GM23338 (cell line): Measurements from ENCODE around the gene MYT1. TPM values are rescaled to one million over a fixed set of nuclear protein-coding genes. Genes with fewer than 3 reads are reported as not detected.

Experiments used
- ATAC-seq: fragments of 200-7000 bp; cut with Tn5 transposase; 3 replicates; pipeline ENCODE4 v1.9.1; 2020
- DNase-seq: peaks from one replicate; pipeline ENCODE4 v3.0.0-alpha.2; 2015; ENCODE audit warnings: low spot score
- H2AFZ ChIP-seq: fragments of 200-600 bp; sonication (generic); 2 replicates; pipeline ENCODE4 v1.8.0; 2016; ENCODE audit warnings: antibody characterized with exemption, mild to moderate bottlenecking, moderate library complexity
- H3F3A ChIP-seq: fragments of 200-600 bp; sonication (generic); replicated peaks from 2 replicates; pipeline ENCODE4 v1.8.0; 2017; ENCODE audit warnings: antibody characterized with exemption, mixed run types, low read depth
- H3K27ac ChIP-seq: fragments of 200-600 bp; sonication (generic); 2 replicates; pipeline ENCODE4 v1.6.1; 2016; ENCODE audit warnings: low read depth
- H3K27me3 ChIP-seq: fragments of 200-600 bp; sonication (generic); 2 replicates; pipeline ENCODE4 v1.8.0; 2016; ENCODE audit warnings: mild to moderate bottlenecking, mixed run types, moderate library complexity; ENCODE audit not compliant: insufficient read depth
- H3K36me3 ChIP-seq: fragments of 200-600 bp; sonication (generic); 2 replicates; pipeline ENCODE4 v1.8.0; 2016; ENCODE audit warnings: mild to moderate bottlenecking; ENCODE audit not compliant: insufficient read depth
- H3K4me1 ChIP-seq: fragments of 200-600 bp; sonication (generic); 2 replicates; pipeline ENCODE4 v1.8.0; 2016; ENCODE audit warnings: mild to moderate bottlenecking, moderate library complexity; ENCODE audit not compliant: insufficient read depth
- H3K4me2 ChIP-seq: fragments of 200-600 bp; sonication (generic); 2 replicates; pipeline ENCODE4 v1.7.1; 2017; ENCODE audit warnings: mixed run types
- H3K4me3 ChIP-seq: fragments of 200-600 bp; sonication (generic); 2 replicates; pipeline ENCODE4 v1.6.1; 2016; ENCODE audit warnings: mixed run types
- H3K79me2 ChIP-seq: fragments of 200-600 bp; sonication (generic); replicated peaks from 2 replicates; pipeline ENCODE4 v1.8.0; 2017; ENCODE audit warnings: mild to moderate bottlenecking; ENCODE audit not compliant: insufficient read depth
- H3K9me2 ChIP-seq: fragments of 200-600 bp; sonication (generic); 2 replicates; pipeline ENCODE4 v1.8.0; 2017; ENCODE audit not compliant: insufficient read depth
- H4K20me1 ChIP-seq: fragments of 200-600 bp; sonication (generic); replicated peaks from 2 replicates; pipeline ENCODE4 v1.8.0; 2017; ENCODE audit warnings: mild to moderate bottlenecking; ENCODE audit not compliant: insufficient read depth
- H3K27ac Mint-ChIP-seq: 2 replicates; pipeline ENCODE4 v1.8.0; 2020; ENCODE audit warnings: inconsistent platforms, mild to moderate bottlenecking, moderate library complexity, mixed read lengths
- H3K27me3 Mint-ChIP-seq: 3 replicates; pipeline ENCODE4 v1.8.0; 2022; ENCODE audit warnings: low read depth, mild to moderate bottlenecking, moderate library complexity, mixed read lengths, inconsistent platforms; ENCODE audit not compliant: insufficient read depth, poor library complexity
- H3K36me3 Mint-ChIP-seq: 3 replicates; pipeline ENCODE4 v1.8.0; 2021; ENCODE audit warnings: low read depth, mild to moderate bottlenecking, inconsistent platforms, moderate library complexity, mixed read lengths
- H3K4me1 Mint-ChIP-seq: 3 replicates; pipeline ENCODE4 v1.8.0; 2020; ENCODE audit warnings: mild to moderate bottlenecking, inconsistent platforms, mixed read lengths
- H3K4me3 Mint-ChIP-seq: 3 replicates; pipeline ENCODE4 v1.8.0; 2021; ENCODE audit warnings: moderate library complexity, mild to moderate bottlenecking, inconsistent platforms, mixed read lengths
- H3K9me3 Mint-ChIP-seq: 3 replicates; pipeline ENCODE4 v1.8.0; 2020; ENCODE audit warnings: moderate library complexity, mild to moderate bottlenecking, inconsistent platforms, mixed read lengths
- CREB1 ChIP-seq: fragments of 250-450 bp; sonication (Bioruptor Pico); IDR thresholded peaks from 2 replicates; pipeline ENCODE4 v1.5.0; 2020; ENCODE audit warnings: low read depth, mild to moderate bottlenecking, moderate library complexity
- CTCF ChIP-seq, 2 experiments: fragments of 200-600 bp in 1 of 2; sonication (generic) in 1 of 2; conservative IDR thresholded peaks; 2 replicates each; pipeline versions ENCODE4 v1.5.1 to v1.6.1; 2016 to 2017; ENCODE audit warnings: antibody characterized with exemption in 2 of 2, low read depth in 2 of 2, mild to moderate bottlenecking in 2 of 2, moderate library complexity in 1 of 2
- EZH2 ChIP-seq: fragments of 200-600 bp; sonication (generic); IDR thresholded peaks from one replicate; pipeline ENCODE4 v1.8.0; 2017; ENCODE audit warnings: antibody characterized with exemption, mild to moderate bottlenecking, low read depth; ENCODE audit not compliant: unreplicated experiment
- EZH2phosphoT487 ChIP-seq: fragments of 200-600 bp; sonication (generic); IDR thresholded peaks from one replicate; pipeline ENCODE4 v1.8.1; 2018; ENCODE audit warnings: antibody characterized with exemption; ENCODE audit not compliant: unreplicated experiment
- JUNB ChIP-seq: IDR thresholded peaks from one replicate; pipeline ENCODE4 v1.6.1; 2016; ENCODE audit warnings: antibody characterized with exemption; ENCODE audit not compliant: unreplicated experiment
- NANOG ChIP-seq: IDR thresholded peaks from 2 replicates; pipeline ENCODE4 v1.6.1; 2016; ENCODE audit warnings: antibody characterized with exemption, borderline replicate concordance
- POLR2AphosphoS5 ChIP-seq: IDR thresholded peaks from 2 replicates; pipeline ENCODE4 v1.6.1; 2016; ENCODE audit warnings: antibody characterized with exemption, low read depth
- STAT1 ChIP-seq: IDR thresholded peaks from one replicate; pipeline ENCODE4 v1.6.1; 2016; ENCODE audit warnings: antibody characterized with exemption; ENCODE audit not compliant: unreplicated experiment
- ZNF114 ChIP-seq: fragments of 250-450 bp; sonication (Bioruptor Pico); IDR thresholded peaks from 2 replicates; pipeline ENCODE4 v1.5.0; 2020; ENCODE audit warnings: mild to moderate bottlenecking, moderate library complexity
- ZNF331 ChIP-seq: fragments of 250-450 bp; sonication (Bioruptor Pico); IDR thresholded peaks from 2 replicates; pipeline ENCODE4 v1.5.0; 2020; ENCODE audit warnings: low read depth, mild to moderate bottlenecking, moderate library complexity
- polyA plus RNA-seq: library from polyadenylated mRNA; unstranded; fragments of >200 nt; fragmentation: Nextera tagmentation; extraction: Ambion mirVana; gene quantifications from 2 replicates; pipeline ENCODE4 v1.2.1, GENCODE V29; 2016
- total RNA-seq: library from RNA; depleted of rRNA; stranded (reverse); fragments of >200 nt; shearing (Covaris generic); gene quantifications from 2 replicates; pipeline ENCODE4 v1.2.3, GENCODE V29; 2014
- TF ChIP-seq, protein P1 (sequence below): fragments of 250-450 bp; sonication (Bioruptor Pico); IDR thresholded peaks from 2 replicates; pipeline ENCODE4 v1.5.0; 2020; ENCODE audit warnings: mild to moderate bottlenecking, moderate library complexity
- TF ChIP-seq, protein P2 (sequence below): IDR thresholded peaks from 2 replicates; pipeline ENCODE4 v1.6.1; 2016; ENCODE audit warnings: antibody characterized with exemption
- TF ChIP-seq, protein P3 (sequence below): IDR thresholded peaks from one replicate; pipeline ENCODE4 v1.6.1; 2018; ENCODE audit warnings: antibody characterized with exemption; ENCODE audit not compliant: unreplicated experiment

The MYT1 gene
- total and polyA plus RNA-seq, 2 experiments from 2014 or later: 0.83 to 1.6 TPM

GRCh38 chr20:64142590-64142989, 21.7 kb upstream of the MYT1 start:
- H3K27ac Mint-ChIP-seq: no peak overlapping the region
- peaks cover 25% of the 10 kb centered on the region for H3K9me3 Mint-ChIP-seq
- H3K4me3 Mint-ChIP-seq: no peak overlapping the region
- H3F3A ChIP-seq: 0 out of 2 replicates have a peak, but pooled peaks cover 3% of the 10 kb centered on the region
- no peaks in the 10 kb centered on the region for H3K9me2 ChIP-seq
- DNase-seq (no peak), ATAC-seq (no peak)
- H3K27me3 ChIP-seq: no peaks in the 10 kb centered on the region
- H3K4me1 Mint-ChIP-seq: peaks cover 16% of the 10 kb centered on the region
- H3K36me3 ChIP-seq: no peaks in the 10 kb centered on the region
- 0 out of 2 replicates have a peak, but pooled peaks cover 3% of the 10 kb centered on the region for H3K4me1 ChIP-seq
- H3K79me2 ChIP-seq: no peaks in the 10 kb centered on the region
- no peaks in the 10 kb centered on the region for H4K20me1 ChIP-seq
- H3K36me3 Mint-ChIP-seq: peaks cover 12% of the 10 kb centered on the region; the same call in 2 of the 3 replicates
- H3K4me3 ChIP-seq: no peak overlapping the region
- H2AFZ ChIP-seq: no peak overlapping the region
- no peak overlapping the region for H3K4me2 ChIP-seq
- TF ChIP-seq STAT1: no peak
- TF ChIP-seq, protein P1, sequence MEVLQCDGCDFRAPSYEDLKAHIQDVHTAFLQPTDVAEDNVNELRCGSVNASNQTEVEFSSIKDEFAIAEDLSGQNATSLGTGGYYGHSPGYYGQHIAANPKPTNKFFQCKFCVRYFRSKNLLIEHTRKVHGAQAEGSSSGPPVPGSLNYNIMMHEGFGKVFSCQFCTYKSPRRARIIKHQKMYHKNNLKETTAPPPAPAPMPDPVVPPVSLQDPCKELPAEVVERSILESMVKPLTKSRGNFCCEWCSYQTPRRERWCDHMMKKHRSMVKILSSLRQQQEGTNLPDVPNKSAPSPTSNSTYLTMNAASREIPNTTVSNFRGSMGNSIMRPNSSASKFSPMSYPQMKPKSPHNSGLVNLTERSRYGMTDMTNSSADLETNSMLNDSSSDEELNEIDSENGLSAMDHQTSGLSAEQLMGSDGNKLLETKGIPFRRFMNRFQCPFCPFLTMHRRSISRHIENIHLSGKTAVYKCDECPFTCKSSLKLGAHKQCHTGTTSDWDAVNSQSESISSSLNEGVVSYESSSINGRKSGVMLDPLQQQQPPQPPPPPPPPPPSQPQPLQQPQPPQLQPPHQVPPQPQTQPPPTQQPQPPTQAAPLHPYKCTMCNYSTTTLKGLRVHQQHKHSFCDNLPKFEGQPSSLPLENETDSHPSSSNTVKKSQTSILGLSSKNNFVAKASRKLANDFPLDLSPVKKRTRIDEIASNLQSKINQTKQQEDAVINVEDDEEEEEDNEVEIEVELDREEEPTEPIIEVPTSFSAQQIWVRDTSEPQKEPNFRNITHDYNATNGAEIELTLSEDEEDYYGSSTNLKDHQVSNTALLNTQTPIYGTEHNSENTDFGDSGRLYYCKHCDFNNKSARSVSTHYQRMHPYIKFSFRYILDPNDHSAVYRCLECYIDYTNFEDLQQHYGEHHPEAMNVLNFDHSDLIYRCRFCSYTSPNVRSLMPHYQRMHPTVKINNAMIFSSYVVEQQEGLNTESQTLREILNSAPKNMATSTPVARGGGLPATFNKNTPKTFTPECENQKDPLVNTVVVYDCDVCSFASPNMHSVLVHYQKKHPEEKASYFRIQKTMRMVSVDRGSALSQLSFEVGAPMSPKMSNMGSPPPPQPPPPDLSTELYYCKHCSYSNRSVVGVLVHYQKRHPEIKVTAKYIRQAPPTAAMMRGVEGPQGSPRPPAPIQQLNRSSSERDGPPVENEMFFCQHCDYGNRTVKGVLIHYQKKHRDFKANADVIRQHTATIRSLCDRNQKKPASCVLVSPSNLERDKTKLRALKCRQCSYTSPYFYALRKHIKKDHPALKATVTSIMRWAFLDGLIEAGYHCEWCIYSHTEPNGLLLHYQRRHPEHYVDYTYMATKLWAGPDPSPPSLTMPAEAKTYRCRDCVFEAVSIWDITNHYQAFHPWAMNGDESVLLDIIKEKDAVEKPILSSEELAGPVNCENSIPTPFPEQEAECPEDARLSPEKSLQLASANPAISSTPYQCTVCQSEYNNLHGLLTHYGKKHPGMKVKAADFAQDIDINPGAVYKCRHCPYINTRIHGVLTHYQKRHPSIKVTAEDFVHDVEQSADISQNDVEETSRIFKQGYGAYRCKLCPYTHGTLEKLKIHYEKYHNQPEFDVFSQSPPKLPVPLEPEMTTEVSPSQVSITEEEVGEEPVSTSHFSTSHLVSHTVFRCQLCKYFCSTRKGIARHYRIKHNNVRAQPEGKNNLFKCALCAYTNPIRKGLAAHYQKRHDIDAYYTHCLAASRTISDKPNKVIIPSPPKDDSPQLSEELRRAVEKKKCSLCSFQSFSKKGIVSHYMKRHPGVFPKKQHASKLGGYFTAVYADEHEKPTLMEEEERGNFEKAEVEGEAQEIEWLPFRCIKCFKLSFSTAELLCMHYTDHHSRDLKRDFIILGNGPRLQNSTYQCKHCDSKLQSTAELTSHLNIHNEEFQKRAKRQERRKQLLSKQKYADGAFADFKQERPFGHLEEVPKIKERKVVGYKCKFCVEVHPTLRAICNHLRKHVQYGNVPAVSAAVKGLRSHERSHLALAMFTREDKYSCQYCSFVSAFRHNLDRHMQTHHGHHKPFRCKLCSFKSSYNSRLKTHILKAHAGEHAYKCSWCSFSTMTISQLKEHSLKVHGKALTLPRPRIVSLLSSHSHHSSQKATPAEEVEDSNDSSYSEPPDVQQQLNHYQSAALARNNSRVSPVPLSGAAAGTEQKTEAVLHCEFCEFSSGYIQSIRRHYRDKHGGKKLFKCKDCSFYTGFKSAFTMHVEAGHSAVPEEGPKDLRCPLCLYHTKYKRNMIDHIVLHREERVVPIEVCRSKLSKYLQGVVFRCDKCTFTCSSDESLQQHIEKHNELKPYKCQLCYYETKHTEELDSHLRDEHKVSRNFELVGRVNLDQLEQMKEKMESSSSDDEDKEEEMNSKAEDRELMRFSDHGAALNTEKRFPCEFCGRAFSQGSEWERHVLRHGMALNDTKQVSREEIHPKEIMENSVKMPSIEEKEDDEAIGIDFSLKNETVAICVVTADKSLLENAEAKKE (CRISPR knock-in tag): no peak
- no peak for TF ChIP-seq ZNF114
- TF ChIP-seq, protein P2, sequence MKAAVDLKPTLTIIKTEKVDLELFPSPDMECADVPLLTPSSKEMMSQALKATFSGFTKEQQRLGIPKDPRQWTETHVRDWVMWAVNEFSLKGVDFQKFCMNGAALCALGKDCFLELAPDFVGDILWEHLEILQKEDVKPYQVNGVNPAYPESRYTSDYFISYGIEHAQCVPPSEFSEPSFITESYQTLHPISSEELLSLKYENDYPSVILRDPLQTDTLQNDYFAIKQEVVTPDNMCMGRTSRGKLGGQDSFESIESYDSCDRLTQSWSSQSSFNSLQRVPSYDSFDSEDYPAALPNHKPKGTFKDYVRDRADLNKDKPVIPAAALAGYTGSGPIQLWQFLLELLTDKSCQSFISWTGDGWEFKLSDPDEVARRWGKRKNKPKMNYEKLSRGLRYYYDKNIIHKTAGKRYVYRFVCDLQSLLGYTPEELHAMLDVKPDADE: no peak
- TF ChIP-seq JUNB: no peak
- TF ChIP-seq ZNF331 (CRISPR knock-in tag): no peak
- TF ChIP-seq POLR2AphosphoS5: no peak
- TF ChIP-seq CREB1 (CRISPR knock-in tag): no peak
- TF ChIP-seq, protein P3, sequence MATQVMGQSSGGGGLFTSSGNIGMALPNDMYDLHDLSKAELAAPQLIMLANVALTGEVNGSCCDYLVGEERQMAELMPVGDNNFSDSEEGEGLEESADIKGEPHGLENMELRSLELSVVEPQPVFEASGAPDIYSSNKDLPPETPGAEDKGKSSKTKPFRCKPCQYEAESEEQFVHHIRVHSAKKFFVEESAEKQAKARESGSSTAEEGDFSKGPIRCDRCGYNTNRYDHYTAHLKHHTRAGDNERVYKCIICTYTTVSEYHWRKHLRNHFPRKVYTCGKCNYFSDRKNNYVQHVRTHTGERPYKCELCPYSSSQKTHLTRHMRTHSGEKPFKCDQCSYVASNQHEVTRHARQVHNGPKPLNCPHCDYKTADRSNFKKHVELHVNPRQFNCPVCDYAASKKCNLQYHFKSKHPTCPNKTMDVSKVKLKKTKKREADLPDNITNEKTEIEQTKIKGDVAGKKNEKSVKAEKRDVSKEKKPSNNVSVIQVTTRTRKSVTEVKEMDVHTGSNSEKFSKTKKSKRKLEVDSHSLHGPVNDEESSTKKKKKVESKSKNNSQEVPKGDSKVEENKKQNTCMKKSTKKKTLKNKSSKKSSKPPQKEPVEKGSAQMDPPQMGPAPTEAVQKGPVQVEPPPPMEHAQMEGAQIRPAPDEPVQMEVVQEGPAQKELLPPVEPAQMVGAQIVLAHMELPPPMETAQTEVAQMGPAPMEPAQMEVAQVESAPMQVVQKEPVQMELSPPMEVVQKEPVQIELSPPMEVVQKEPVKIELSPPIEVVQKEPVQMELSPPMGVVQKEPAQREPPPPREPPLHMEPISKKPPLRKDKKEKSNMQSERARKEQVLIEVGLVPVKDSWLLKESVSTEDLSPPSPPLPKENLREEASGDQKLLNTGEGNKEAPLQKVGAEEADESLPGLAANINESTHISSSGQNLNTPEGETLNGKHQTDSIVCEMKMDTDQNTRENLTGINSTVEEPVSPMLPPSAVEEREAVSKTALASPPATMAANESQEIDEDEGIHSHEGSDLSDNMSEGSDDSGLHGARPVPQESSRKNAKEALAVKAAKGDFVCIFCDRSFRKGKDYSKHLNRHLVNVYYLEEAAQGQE: no peak
- no peak for TF ChIP-seq CTCF (conservative IDR thresholded peaks at IDR 0.05; ENCODE audit: low read depth in 2 of 2)
- no peak for TF ChIP-seq EZH2phosphoT487
- TF ChIP-seq EZH2: no peak
- no peak for TF ChIP-seq NANOG
- H3K27ac ChIP-seq: no peak overlapping the region
- H3K27me3 Mint-ChIP-seq: peaks cover 18% of the 10 kb centered on the region
